ENCODE data around the gene CCL16. TPM values are rescaled to one million over a fixed set of nuclear protein-coding genes. Genes with fewer than 3 reads are reported as not detected.

The CCL16 gene
- total and polyA plus RNA-seq, 2 of the 4 experiments (the other 2 are of a cell fraction) = not detected

- no CpG with 5 or more reads among the region's 2 CpGs for WGBS, 2 experiments (ENCODE audit: extremely low coverage in 2 of 2, insufficient read length in 1 of 2)
- Histone ChIP-seq H3K36me3 (ENCODE audit: control insufficient read depth, insufficient read depth, low read length) (no peaks in the 10 kb centered on the region), H3K9me1 (ENCODE audit: insufficient read depth, low read length) (no peaks in the 10 kb centered on the region), H3K56ac (ENCODE audit: extremely low read depth, insufficient read depth, low read length) (no peak overlapping the region), H3K9me3 (ENCODE audit: control insufficient read depth, insufficient read depth, low read length) (no peaks in the 10 kb centered on the region), H3K18ac (ENCODE audit: low read depth, low read length) (no peak overlapping the region), H2BK5ac (ENCODE audit: low read depth, low read length, poor library complexity, severe bottlenecking) (no peak overlapping the region), H3K4ac (ENCODE audit: low read depth, low read length) (no peak overlapping the region), H3K4me3 (ENCODE audit: insufficient read depth, low read depth, low read length) (no peak overlapping the region), H3K27me3 (ENCODE audit: control insufficient read depth, insufficient read depth, low read length) (peaks cover 1% of the 10 kb centered on the region), H2AK5ac (ENCODE audit: low read depth, low read length) (no peak overlapping the region), H3K4me2 (ENCODE audit: low read depth, low read length) (no peak overlapping the region), H2BK20ac (ENCODE audit: low read depth, low read length) (no peak overlapping the region), H2BK15ac (ENCODE audit: low read depth, low read length) (no peak overlapping the region), H3K23ac (ENCODE audit: low read depth, low read length) (no peak overlapping the region), H3K14ac (replicated peaks; ENCODE audit: low read depth, low read length) (no peak overlapping the region), H4K5ac (ENCODE audit: low read depth, low read length) (no peak overlapping the region), H2AK9ac (replicated peaks; ENCODE audit: low read depth, low read length, poor library complexity) (no peak overlapping the region), H4K91ac (ENCODE audit: insufficient read depth, low read depth, low read length) (no peak overlapping the region), H3K9ac (ENCODE audit: low read depth, low read length) (no peak overlapping the region), H4K8ac (ENCODE audit: low read depth in 2 of 2, low read length in 2 of 2) (no peak overlapping the region), H3K27ac (ENCODE audit: insufficient read depth, low read length) (no peak overlapping the region), H2BK120ac (ENCODE audit: low read depth, low read length) (no peak overlapping the region), H4K20me1 (ENCODE audit: insufficient read depth, low read length) (no peaks in the 10 kb centered on the region), H3K79me1 (ENCODE audit: low read depth in 1 of 2, low read length in 2 of 2) (no peaks in the 10 kb centered on the region), H2AFZ (replicated peaks; ENCODE audit: low read length, poor library complexity) (no peak overlapping the region), H3K4me1 (ENCODE audit: control insufficient read depth, insufficient read depth, low read length) (no peaks in the 10 kb centered on the region)
- dilution Hi-C loops (cut with HindIII; ENCODE audit: low sequenced_read_pairs, unreplicated experiment) (no loop called here), in situ Hi-C loops (cut with MboI; ENCODE audit: low sequenced_read_pairs) (no loop called here), intact Hi-C loops (cut with micrococcal nuclease) (loop anchor here (2.0 kb wide), 1 partner anchor 18 kb away; no protein-coding TSS in a partner anchor)
- CTCF ChIA-PET = no interaction called here
- ATAC-seq (ENCODE audit: low read depth) = no peak
- POLR2A ChIA-PET (ENCODE audit: unreplicated experiment) = no interaction called here
- no peak for TF ChIP-seq MAZ (IDR thresholded peaks at IDR 0.05; ENCODE audit: borderline replicate concordance, low read depth, low read length)
- TF ChIP-seq MXI1 (IDR thresholded peaks at IDR 0.05; ENCODE audit: borderline replicate concordance, low read depth, low read length) = no peak
- TF ChIP-seq ELK1 (IDR thresholded peaks at IDR 0.05; ENCODE audit: borderline replicate concordance, low read depth, low read length) = no peak
- TF ChIP-seq POLR2A (IDR thresholded peaks at IDR 0.05; ENCODE audit: low read depth, low read length) = no peak
- TF ChIP-seq USF2 (IDR thresholded peaks at IDR 0.05; ENCODE audit: low read depth, low read length) = no peak
- no peak for TF ChIP-seq SMC3 (IDR thresholded peaks at IDR 0.05; ENCODE audit: low read depth, low read length)
- no peak for TF ChIP-seq NFE2L2 (IDR thresholded peaks at IDR 0.05; ENCODE audit: low read depth, low read length)
- TF ChIP-seq RCOR1 (IDR thresholded peaks at IDR 0.05; ENCODE audit: insufficient replicate concordance, low read length) = no peak
- no peak for TF ChIP-seq BHLHE40 (IDR thresholded peaks at IDR 0.05; ENCODE audit: low read depth, low read length)
- TF ChIP-seq CEBPB (IDR thresholded peaks at IDR 0.05; ENCODE audit: low read depth, low read length) = no peak
- TF ChIP-seq CHD1 (IDR thresholded peaks at IDR 0.05; ENCODE audit: low read depth, low read length) = no peak
- no peak for TF ChIP-seq CTCF (conservative IDR thresholded peaks at IDR 0.05; ENCODE audit: low read depth, low read length)
- no peak for TF ChIP-seq MAFK (IDR thresholded peaks at IDR 0.05; ENCODE audit: low read depth, low read length)
- TF ChIP-seq FOS (IDR thresholded peaks at IDR 0.05; ENCODE audit: low read depth, low read length) = no peak
- TF ChIP-seq RFX5 (IDR thresholded peaks at IDR 0.05; ENCODE audit: low read depth, low read length) = no peak
- BruUV-seq (replicated peaks) = no TSS peak
- no peak for DNase-seq
These were observed 35.3 kb upstream of the CCL16 start for GRCh38 chr17:36016555-36016954.
